HepG2 (cell line): Measurements from ENCODE around the gene ZMIZ1. TPM values are rescaled to one million over a fixed set of nuclear protein-coding genes. Genes with fewer than 3 reads are reported as not detected.

Experiments
- BCL6 ChIP-seq: IDR thresholded peaks from 2 replicates; pipeline ENCODE4 v1.6.1; 2016; ENCODE audit warnings: missing genetic modification reagents, missing compliant biosample characterization
- EHMT2 ChIP-seq: fragments of 200-600 bp; sonication (generic); IDR thresholded peaks from 2 replicates; pipeline ENCODE4 v1.7.0; 2017; ENCODE audit warnings: antibody characterized with exemption, low read depth, low read length, borderline replicate concordance
- ETV6 ChIP-seq: sonication (generic); formaldehyde crosslinking; conservative IDR thresholded peaks from 2 replicates; pipeline ENCODE4 v1.4.0; 2020; ENCODE audit warnings: missing genetic modification reagents
- FOXJ3 ChIP-seq: sonication (generic); formaldehyde crosslinking; IDR thresholded peaks from 2 replicates; pipeline ENCODE4 v1.4.0; 2020; ENCODE audit warnings: missing genetic modification reagents, mild to moderate bottlenecking, borderline replicate concordance
- FOXO1 ChIP-seq: sonication (generic); formaldehyde crosslinking; IDR thresholded peaks from 2 replicates; pipeline ENCODE4 v1.4.0; 2020; ENCODE audit warnings: missing genetic modification reagents
- FOXP1 ChIP-seq, 2 experiments: fragments of 450-650 bp in 1 of 2; IDR thresholded peaks; 2 replicates each; pipeline ENCODE4 v1.6.1; 2017 to 2018; ENCODE audit warnings: antibody characterized with exemption in 1 of 2
- HNF4G ChIP-seq, 2 experiments: sonication (generic) in 1 of 2; formaldehyde crosslinking in 1 of 2; IDR thresholded peaks; 2 replicates each; pipeline versions ENCODE4 v1.4.0 to v1.6.1; 2011 to 2020; ENCODE audit warnings: borderline replicate concordance in 2 of 2, low read depth in 2 of 2, mild to moderate bottlenecking in 2 of 2, low read length in 1 of 2, missing genetic modification reagents in 1 of 2, moderate library complexity in 1 of 2
- MIXL1 ChIP-seq: IDR thresholded peaks from 2 replicates; pipeline ENCODE4 v1.6.1; 2016
- POLR2AphosphoS5 ChIP-seq: IDR thresholded peaks from 2 replicates; pipeline ENCODE4 v1.6.1; 2012; ENCODE audit warnings: low read depth, low read length
- TCF7 ChIP-seq: sonication (generic); IDR thresholded peaks from 2 replicates; pipeline ENCODE4 v1.6.1; 2016; ENCODE audit warnings: antibody characterized with exemption, low read depth
- ZFX ChIP-seq: sonication (generic); formaldehyde crosslinking; IDR thresholded peaks from 2 replicates; pipeline ENCODE4 v1.4.0; 2020; ENCODE audit warnings: mild to moderate bottlenecking, low read depth, missing genetic modification reagents, moderate library complexity
- ZKSCAN8 ChIP-seq: IDR thresholded peaks from 2 replicates; pipeline ENCODE4 v1.6.1; 2016; ENCODE audit warnings: borderline replicate concordance, missing genetic modification reagents, missing compliant biosample characterization
- ZNF124 ChIP-seq: sonication (generic); formaldehyde crosslinking; IDR thresholded peaks from 2 replicates; pipeline ENCODE4 v1.4.0; 2020; ENCODE audit warnings: missing genetic modification reagents
- ZNF670 ChIP-seq: sonication (generic); formaldehyde crosslinking; IDR thresholded peaks from 2 replicates; pipeline ENCODE4 v1.8.0; 2022; ENCODE audit warnings: mild to moderate bottlenecking, missing genetic modification reagents, borderline replicate concordance
- ZNF761 ChIP-seq: sonication (generic); formaldehyde crosslinking; conservative IDR thresholded peaks from 2 replicates; pipeline ENCODE4 v1.4.0; 2020; ENCODE audit warnings: mild to moderate bottlenecking, missing genetic modification reagents
- polyA plus RNA-seq, 8 experiments: library from polyadenylated mRNA; depleted of rRNA in 3 of 8; stranded (reverse) in 7 of 8; unstranded in 1 of 8; fragments of >200 nt; fragmentation: Illumina TruSeq in 4 of 8; extraction: Trizol in 4 of 8; gene quantifications; 2 replicates each; pipeline versions ENCODE4 v1.2.1 to v1.2.3, GENCODE V29; 2011 to 2016; ENCODE audit warnings: low read depth in 4 of 8, missing spikeins in 1 of 8, mixed read lengths in 1 of 8; ENCODE audit not compliant: insufficient read depth in 1 of 8
- total RNA-seq, 5 experiments: library from RNA; depleted of rRNA; stranded (reverse); fragments of >200 nt; fragmentation: Illumina TruSeq; extraction: Trizol; gene quantifications; 2 replicates each; pipeline ENCODE4 v1.2.3, GENCODE V29; 2016; ENCODE audit warnings: low read depth in 1 of 5
- TF ChIP-seq, protein P1 (sequence below): IDR thresholded peaks from 2 replicates; pipeline ENCODE4 v1.6.1; 2016; ENCODE audit warnings: missing genetic modification reagents, missing compliant biosample characterization
- TF ChIP-seq, protein P2 (sequence below), 2 experiments: IDR thresholded peaks; 2 replicates each; pipeline ENCODE4 v1.6.1; 2011 to 2012; ENCODE audit warnings: low read length in 2 of 2, borderline replicate concordance in 1 of 2, low read depth in 1 of 2, mild to moderate bottlenecking in 1 of 2, moderate library complexity in 1 of 2
- TF ChIP-seq, protein P3 (sequence below): sonication (generic); formaldehyde crosslinking; IDR thresholded peaks from 2 replicates; pipeline ENCODE4 v1.4.0; 2020; ENCODE audit warnings: missing genetic modification reagents

ZMIZ1 gene
- total and polyA plus RNA-seq, 2 of the 13 experiments (the other 11 are each of a cell fraction or from before 2014, with no cell fraction given) = 5.3 to 10.2 TPM

DNA sequence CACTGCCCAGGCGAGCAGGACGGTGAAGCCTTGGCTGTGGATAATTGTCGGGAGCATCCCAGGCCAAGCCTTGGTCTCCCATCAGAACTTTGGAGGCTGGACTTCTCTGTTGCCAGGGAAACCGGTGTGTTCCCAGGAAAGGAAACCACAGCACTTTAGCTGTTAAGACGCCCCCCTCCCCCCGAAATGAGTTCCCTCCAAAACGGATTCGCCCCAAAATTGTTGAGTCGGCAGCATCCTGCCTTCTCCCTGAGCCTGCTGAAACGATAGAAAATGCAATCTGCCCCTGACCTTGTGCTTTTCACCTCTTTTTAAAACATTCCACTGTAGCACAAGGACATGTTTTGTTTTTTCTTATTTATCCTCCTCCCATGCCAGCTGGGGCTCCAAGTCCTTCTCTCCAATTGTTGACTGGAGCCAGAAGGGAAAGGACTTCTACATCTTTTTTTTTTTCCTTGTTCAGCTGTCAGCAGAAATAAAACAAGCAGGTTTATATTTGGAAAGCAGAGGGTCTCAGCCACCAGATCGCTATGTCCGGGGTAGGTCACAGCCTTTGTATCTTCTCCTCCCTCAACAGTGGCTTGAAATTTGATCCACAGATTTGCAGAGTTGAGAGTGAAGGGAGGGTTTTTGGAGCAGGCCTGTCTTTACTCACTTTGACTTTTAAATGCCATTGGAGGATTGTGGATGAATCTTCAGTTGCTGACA lies 116.5 kb downstream of the ZMIZ1 start (continued):
- no peak for TF ChIP-seq FOXP1 (IDR thresholded peaks at IDR 0.05)
- TF ChIP-seq FOXP1 (CRISPR knock-in tag; IDR thresholded peaks at IDR 0.05) = peak; percentile 80
- peak; percentile 49; the same call in 1 of the 2 replicates for TF ChIP-seq ZKSCAN8 (CRISPR knock-in tag)
- no peak for TF ChIP-seq MIXL1 (CRISPR knock-in tag)
- TF ChIP-seq FOXJ3 (CRISPR knock-in tag) = peak; percentile 58; the same call in 1 of the 2 replicates
- peak; percentile 60; the same call in 1 of the 2 replicates for TF ChIP-seq FOXO1 (CRISPR knock-in tag)
- peak; percentile 41; the same call in 1 of the 2 replicates for TF ChIP-seq ZNF670
- TF ChIP-seq, protein P1, sequence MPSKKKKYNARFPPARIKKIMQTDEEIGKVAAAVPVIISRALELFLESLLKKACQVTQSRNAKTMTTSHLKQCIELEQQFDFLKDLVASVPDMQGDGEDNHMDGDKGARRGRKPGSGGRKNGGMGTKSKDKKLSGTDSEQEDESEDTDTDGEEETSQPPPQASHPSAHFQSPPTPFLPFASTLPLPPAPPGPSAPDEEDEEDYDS (CRISPR knock-in tag) = 0 out of 2 replicates have a peak, but pooled peaks have one; percentile 44
- 0 out of 2 replicates have a peak, but pooled peaks have one; percentile 4 for TF ChIP-seq ZNF124 (CRISPR knock-in tag)
- peak; percentile 69; the same call in 1 of the 2 replicates for TF ChIP-seq HNF4G (IDR thresholded peaks at IDR 0.05; ENCODE audit: borderline replicate concordance, low read depth, low read length)
- 0 out of 2 replicates have a peak, but pooled peaks have one; percentile 38 for TF ChIP-seq HNF4G (CRISPR knock-in tag; IDR thresholded peaks at IDR 0.05; ENCODE audit: borderline replicate concordance, low read depth)
- TF ChIP-seq, protein P2, sequence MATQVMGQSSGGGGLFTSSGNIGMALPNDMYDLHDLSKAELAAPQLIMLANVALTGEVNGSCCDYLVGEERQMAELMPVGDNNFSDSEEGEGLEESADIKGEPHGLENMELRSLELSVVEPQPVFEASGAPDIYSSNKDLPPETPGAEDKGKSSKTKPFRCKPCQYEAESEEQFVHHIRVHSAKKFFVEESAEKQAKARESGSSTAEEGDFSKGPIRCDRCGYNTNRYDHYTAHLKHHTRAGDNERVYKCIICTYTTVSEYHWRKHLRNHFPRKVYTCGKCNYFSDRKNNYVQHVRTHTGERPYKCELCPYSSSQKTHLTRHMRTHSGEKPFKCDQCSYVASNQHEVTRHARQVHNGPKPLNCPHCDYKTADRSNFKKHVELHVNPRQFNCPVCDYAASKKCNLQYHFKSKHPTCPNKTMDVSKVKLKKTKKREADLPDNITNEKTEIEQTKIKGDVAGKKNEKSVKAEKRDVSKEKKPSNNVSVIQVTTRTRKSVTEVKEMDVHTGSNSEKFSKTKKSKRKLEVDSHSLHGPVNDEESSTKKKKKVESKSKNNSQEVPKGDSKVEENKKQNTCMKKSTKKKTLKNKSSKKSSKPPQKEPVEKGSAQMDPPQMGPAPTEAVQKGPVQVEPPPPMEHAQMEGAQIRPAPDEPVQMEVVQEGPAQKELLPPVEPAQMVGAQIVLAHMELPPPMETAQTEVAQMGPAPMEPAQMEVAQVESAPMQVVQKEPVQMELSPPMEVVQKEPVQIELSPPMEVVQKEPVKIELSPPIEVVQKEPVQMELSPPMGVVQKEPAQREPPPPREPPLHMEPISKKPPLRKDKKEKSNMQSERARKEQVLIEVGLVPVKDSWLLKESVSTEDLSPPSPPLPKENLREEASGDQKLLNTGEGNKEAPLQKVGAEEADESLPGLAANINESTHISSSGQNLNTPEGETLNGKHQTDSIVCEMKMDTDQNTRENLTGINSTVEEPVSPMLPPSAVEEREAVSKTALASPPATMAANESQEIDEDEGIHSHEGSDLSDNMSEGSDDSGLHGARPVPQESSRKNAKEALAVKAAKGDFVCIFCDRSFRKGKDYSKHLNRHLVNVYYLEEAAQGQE (IDR thresholded peaks at IDR 0.05; ENCODE audit: borderline replicate concordance in 1 of 2, low read depth in 1 of 2, low read length in 2 of 2) = peak in 1 of 2 experiments; percentile 26; a peak in 1 of 4 replicates
- TF ChIP-seq EHMT2 = no peak
- no peak for TF ChIP-seq POLR2AphosphoS5
- no peak for TF ChIP-seq ZNF761
- TF ChIP-seq, protein P3, sequence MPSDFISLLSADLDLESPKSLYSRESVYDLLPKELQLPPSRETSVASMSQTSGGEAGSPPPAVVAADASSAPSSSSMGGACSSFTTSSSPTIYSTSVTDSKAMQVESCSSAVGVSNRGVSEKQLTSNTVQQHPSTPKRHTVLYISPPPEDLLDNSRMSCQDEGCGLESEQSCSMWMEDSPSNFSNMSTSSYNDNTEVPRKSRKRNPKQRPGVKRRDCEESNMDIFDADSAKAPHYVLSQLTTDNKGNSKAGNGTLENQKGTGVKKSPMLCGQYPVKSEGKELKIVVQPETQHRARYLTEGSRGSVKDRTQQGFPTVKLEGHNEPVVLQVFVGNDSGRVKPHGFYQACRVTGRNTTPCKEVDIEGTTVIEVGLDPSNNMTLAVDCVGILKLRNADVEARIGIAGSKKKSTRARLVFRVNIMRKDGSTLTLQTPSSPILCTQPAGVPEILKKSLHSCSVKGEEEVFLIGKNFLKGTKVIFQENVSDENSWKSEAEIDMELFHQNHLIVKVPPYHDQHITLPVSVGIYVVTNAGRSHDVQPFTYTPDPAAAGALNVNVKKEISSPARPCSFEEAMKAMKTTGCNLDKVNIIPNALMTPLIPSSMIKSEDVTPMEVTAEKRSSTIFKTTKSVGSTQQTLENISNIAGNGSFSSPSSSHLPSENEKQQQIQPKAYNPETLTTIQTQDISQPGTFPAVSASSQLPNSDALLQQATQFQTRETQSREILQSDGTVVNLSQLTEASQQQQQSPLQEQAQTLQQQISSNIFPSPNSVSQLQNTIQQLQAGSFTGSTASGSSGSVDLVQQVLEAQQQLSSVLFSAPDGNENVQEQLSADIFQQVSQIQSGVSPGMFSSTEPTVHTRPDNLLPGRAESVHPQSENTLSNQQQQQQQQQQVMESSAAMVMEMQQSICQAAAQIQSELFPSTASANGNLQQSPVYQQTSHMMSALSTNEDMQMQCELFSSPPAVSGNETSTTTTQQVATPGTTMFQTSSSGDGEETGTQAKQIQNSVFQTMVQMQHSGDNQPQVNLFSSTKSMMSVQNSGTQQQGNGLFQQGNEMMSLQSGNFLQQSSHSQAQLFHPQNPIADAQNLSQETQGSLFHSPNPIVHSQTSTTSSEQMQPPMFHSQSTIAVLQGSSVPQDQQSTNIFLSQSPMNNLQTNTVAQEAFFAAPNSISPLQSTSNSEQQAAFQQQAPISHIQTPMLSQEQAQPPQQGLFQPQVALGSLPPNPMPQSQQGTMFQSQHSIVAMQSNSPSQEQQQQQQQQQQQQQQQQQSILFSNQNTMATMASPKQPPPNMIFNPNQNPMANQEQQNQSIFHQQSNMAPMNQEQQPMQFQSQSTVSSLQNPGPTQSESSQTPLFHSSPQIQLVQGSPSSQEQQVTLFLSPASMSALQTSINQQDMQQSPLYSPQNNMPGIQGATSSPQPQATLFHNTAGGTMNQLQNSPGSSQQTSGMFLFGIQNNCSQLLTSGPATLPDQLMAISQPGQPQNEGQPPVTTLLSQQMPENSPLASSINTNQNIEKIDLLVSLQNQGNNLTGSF = no peak
- no peak for TF ChIP-seq TCF7
- TF ChIP-seq BCL6 = peak; percentile 57; the same call in 1 of the 2 replicates
- no peak for TF ChIP-seq ETV6 (CRISPR knock-in tag)
- TF ChIP-seq ZFX (CRISPR knock-in tag) = peak; percentile 19
